Ishikawa (cell line): Measurements from ENCODE around the gene MBD3.

Experiments used
- CEBPB ChIP-seq: IDR thresholded peaks from 2 replicates; pipeline ENCODE4 v1.6.1; 2012
- CREB1 ChIP-seq: IDR thresholded peaks from 2 replicates; pipeline ENCODE4 v1.6.1; 2012; ENCODE audit warnings: low read depth
- EGR1 ChIP-seq: IDR thresholded peaks from 2 replicates; pipeline ENCODE4 v1.6.1; 2012
- EP300 ChIP-seq: IDR thresholded peaks from 2 replicates; pipeline ENCODE4 v1.6.1; 2012; ENCODE audit warnings: borderline replicate concordance
- FOXM1 ChIP-seq: IDR thresholded peaks from 2 replicates; pipeline ENCODE4 v1.6.1; 2012; ENCODE audit warnings: low read depth, borderline replicate concordance
- NFIC ChIP-seq: IDR thresholded peaks from 2 replicates; pipeline ENCODE4 v1.6.1; 2012
- RAD21 ChIP-seq: IDR thresholded peaks from 2 replicates; pipeline ENCODE4 v1.6.1; 2012; ENCODE audit warnings: low read depth
- TAF1 ChIP-seq: IDR thresholded peaks from 2 replicates; pipeline ENCODE4 v1.6.1; 2012; ENCODE audit warnings: low read depth, mild to moderate bottlenecking
- TEAD4 ChIP-seq: IDR thresholded peaks from 2 replicates; pipeline ENCODE4 v1.6.1; 2012
- YY1 ChIP-seq: IDR thresholded peaks from 2 replicates; pipeline ENCODE4 v1.6.1; 2012; ENCODE audit warnings: low read depth
- ZBTB7A ChIP-seq: IDR thresholded peaks from 2 replicates; pipeline ENCODE4 v1.6.1; 2012; ENCODE audit warnings: low read depth
- TF ChIP-seq, protein P1 (sequence below): IDR thresholded peaks from 2 replicates; pipeline ENCODE4 v1.6.1; 2012

DNA sequence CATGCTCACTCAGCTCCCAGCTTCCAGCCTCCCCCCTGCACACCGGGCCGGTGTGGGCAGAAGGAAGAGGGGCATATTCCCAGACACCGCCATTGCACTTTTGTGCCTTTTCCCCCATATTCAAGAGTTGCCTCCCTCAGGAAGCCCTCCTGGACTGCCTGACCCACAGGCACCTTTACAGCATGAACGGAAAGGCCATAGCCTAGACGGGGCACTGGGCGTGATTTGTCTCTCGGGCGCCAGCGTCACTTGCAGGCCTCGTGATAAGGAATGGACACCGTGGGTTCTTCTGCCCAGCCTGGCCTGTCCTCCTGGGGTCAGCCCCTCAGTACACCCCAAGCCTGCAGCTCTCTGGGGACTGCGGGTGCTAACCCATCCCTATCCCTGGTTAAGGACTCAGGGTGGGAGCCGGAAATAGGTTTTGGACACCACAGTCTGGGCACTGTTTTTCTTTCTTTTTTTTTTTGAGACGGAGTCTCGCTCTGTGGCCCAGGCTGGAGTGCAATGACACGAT lies 13.5 kb upstream of the MBD3 start:
- TF ChIP-seq, protein P1, sequence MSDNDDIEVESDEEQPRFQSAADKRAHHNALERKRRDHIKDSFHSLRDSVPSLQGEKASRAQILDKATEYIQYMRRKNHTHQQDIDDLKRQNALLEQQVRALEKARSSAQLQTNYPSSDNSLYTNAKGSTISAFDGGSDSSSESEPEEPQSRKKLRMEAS: no peak
- no peak for TF ChIP-seq EP300
- TF ChIP-seq CEBPB: no peak
- TF ChIP-seq CREB1: no peak
- no peak for TF ChIP-seq RAD21
- TF ChIP-seq YY1: no peak
- no peak for TF ChIP-seq TAF1
- no peak for TF ChIP-seq FOXM1
- TF ChIP-seq ZBTB7A: no peak
- no peak for TF ChIP-seq NFIC
- no peak for TF ChIP-seq TEAD4
- TF ChIP-seq EGR1: no peak
